ENCODE measurements around the gene NOP16. TPM values are rescaled to one million over a fixed set of nuclear protein-coding genes. Genes with fewer than 3 reads are reported as not detected.

Gene NOP16
- total and polyA plus RNA-seq, 2 of the 13 experiments (the other 11 are each of a cell fraction or from before 2014, with no cell fraction given): 43.3 to 48.4 TPM

DNA sequence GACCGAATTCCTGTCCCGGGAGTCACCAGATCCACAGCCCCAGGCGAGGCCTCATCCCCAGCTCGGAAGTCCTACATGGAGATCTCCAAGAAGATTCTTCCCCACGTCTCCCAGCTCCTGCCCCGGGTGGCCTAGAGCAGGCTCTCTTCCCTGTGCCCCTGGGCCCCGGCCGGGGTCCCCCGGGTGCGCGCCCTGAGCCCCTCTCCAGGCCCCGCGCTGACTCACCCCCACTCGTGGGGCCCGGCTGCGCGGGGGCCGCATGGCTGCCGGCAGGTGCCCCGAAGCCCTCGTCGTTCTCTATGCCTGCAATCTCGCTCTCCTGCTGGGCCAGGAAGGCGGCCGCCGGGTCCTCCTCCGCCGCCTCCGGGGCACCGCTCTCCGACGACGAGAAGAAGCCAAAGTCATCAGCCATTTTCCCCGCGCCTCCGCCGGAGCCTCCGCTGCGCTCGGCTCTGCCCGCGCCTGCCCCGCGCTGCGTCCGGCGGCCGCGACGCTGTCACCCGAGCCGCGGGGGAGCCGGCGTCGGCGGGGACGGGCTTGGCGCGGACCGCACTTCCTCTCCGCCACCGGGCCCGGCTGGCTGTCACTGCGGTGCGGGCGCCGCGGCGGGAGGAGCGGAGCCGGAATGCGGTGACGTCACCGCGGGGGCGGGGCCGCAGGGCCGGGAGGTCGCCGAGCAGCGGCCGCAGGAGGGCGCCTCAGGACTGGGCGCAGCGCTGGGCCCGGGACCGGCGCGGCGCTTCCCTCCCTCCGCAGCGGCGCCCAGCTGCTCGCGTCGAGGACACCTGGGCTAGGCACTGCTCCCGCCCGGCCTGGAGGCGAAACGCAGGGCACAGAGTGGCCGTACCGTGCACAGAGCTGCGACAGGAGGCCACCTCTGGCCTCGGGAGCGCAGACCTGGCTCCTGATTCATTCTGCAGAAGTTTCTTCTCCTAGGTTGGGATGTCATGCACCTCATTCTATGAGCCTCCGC lies 27.8 kb upstream of the NOP16 start, which contains the start of gene CLTB (continued):
- no peak for TF ChIP-seq ZNF709 (CRISPR knock-in tag; IDR thresholded peaks at IDR 0.05)
- TF ChIP-seq TBX2 (CRISPR knock-in tag; IDR thresholded peaks at IDR 0.05; ENCODE audit: borderline replicate concordance): peak; percentile 38; the same call in 1 of the 2 replicates
- no peak for TF ChIP-seq HMGXB3 (CRISPR knock-in tag; IDR thresholded peaks at IDR 0.05; ENCODE audit: borderline replicate concordance)
- no peak for TF ChIP-seq ZNF878 (CRISPR knock-in tag; IDR thresholded peaks at IDR 0.05)
- TF ChIP-seq ZBTB8A (CRISPR knock-in tag; IDR thresholded peaks at IDR 0.05; ENCODE audit: borderline replicate concordance, low read depth): no peak
- TF ChIP-seq XRCC5 (optimal IDR thresholded peaks at IDR 0.05; ENCODE audit: low read length): peak; percentile 44
- TF ChIP-seq RFX1 (IDR thresholded peaks at IDR 0.05): no peak
- TF ChIP-seq ZNF589 (CRISPR knock-in tag; conservative IDR thresholded peaks at IDR 0.05): no peak
- peak; percentile 72; the same call in 1 of the 2 replicates for TF ChIP-seq SALL1 (CRISPR knock-in tag; IDR thresholded peaks at IDR 0.05)
- TF ChIP-seq, protein P1, sequence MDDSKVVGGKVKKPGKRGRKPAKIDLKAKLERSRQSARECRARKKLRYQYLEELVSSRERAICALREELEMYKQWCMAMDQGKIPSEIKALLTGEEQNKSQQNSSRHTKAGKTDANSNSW (CRISPR knock-in tag; IDR thresholded peaks at IDR 0.05; ENCODE audit: borderline replicate concordance): no peak
- TF ChIP-seq NFAT5 (CRISPR knock-in tag; IDR thresholded peaks at IDR 0.05): no peak
- TF ChIP-seq ISL2 (CRISPR knock-in tag; IDR thresholded peaks at IDR 0.05): 0 out of 2 replicates have a peak, but pooled peaks have one; percentile 31
- TF ChIP-seq ZNF292 (CRISPR knock-in tag; IDR thresholded peaks at IDR 0.05; ENCODE audit: borderline replicate concordance, low read depth): peak; percentile 57; the same call in 1 of the 2 replicates
